HEK293 (cell line): ENCODE measurements around the gene PAQR6.

ENCODE experiments used
- CTCF ChIA-PET: fragments of 350-600 bp; formaldehyde crosslinking; extraction: SDS; loops from one replicate; lab custom pipeline; 2021; ENCODE audit warnings: antibody characterized with exemption; lab: Yijun Ruan, JAX
- POLR2A ChIA-PET: fragments of 300-600 bp; formaldehyde crosslinking; extraction: SDS; loops from one replicate; lab custom pipeline; 2020; ENCODE audit warnings: antibody characterized with exemption, inconsistent platforms; lab: Yijun Ruan, JAX
- H3K27ac ChIP-seq: fragments of 200-500 bp; sonication (Bioruptor generic); 2 replicates; pipeline ENCODE4 v1.5.1; 2014; ENCODE audit warnings: low read depth, low read length, control low read depth, inconsistent platforms; ENCODE audit errors: extremely low read depth
- H3K36me3 ChIP-seq, 2 experiments: fragments of 200-500 bp in 1 of 2; sonication (Bioruptor generic) in 1 of 2; 1 replicate in 1 of 2; 2 replicates in 1 of 2; pipeline ENCODE4 v1.5.1; 2014 to 2017; ENCODE audit warnings: inconsistent platforms in 2 of 2, low read length in 2 of 2; ENCODE audit not compliant: control insufficient read depth in 2 of 2, insufficient read depth in 1 of 2
- H3K4me1 ChIP-seq: fragments of 200-500 bp; sonication (Bioruptor generic); 2 replicates; pipeline ENCODE4 v1.5.1; 2014; ENCODE audit warnings: mild to moderate bottlenecking, low read length, inconsistent platforms; ENCODE audit not compliant: control insufficient read depth, insufficient read depth
- H3K4me3 ChIP-seq: 2 replicates; pipeline ENCODE4 v1.5.1; 2011; ENCODE audit warnings: low read depth, mild to moderate bottlenecking, control low read depth, low read length, moderate library complexity
- H3K9me3 ChIP-seq: fragments of 200-500 bp; sonication (Bioruptor generic); 2 replicates; pipeline ENCODE4 v1.5.1; 2014; ENCODE audit warnings: low read depth, low read length, inconsistent platforms; ENCODE audit not compliant: control insufficient read depth, insufficient read depth
- BCL11B ChIP-seq: fragments of 450-650 bp; formaldehyde crosslinking; IDR thresholded peaks from 2 replicates; pipeline ENCODE4 v1.5.1; 2016; ENCODE audit warnings: low read depth, missing biosample characterization, missing genetic modification characterization
- HOXD13 ChIP-seq: sonication (generic); formaldehyde crosslinking; IDR thresholded peaks from 2 replicates; pipeline ENCODE4 v1.8.0; 2022; ENCODE audit warnings: missing genetic modification reagents, borderline replicate concordance
- KLF10 ChIP-seq: fragments of 450-650 bp; IDR thresholded peaks from 2 replicates; pipeline ENCODE4 v1.5.1; 2018; ENCODE audit warnings: missing biosample characterization, mild to moderate bottlenecking, missing genetic modification characterization
- KLF16 ChIP-seq: fragments of 450-650 bp; formaldehyde crosslinking; IDR thresholded peaks from 2 replicates; pipeline ENCODE4 v1.5.1; 2017; ENCODE audit warnings: missing biosample characterization, missing genetic modification characterization
- MYNN ChIP-seq: fragments of 450-650 bp; formaldehyde crosslinking; IDR thresholded peaks from 2 replicates; pipeline ENCODE4 v1.5.1; 2016; ENCODE audit warnings: missing biosample characterization, missing genetic modification characterization, borderline replicate concordance
- SCRT2 ChIP-seq: fragments of 450-650 bp; formaldehyde crosslinking; IDR thresholded peaks from 2 replicates; pipeline ENCODE4 v1.5.1; 2016; ENCODE audit warnings: missing biosample characterization, missing genetic modification characterization
- ZBTB21 ChIP-seq: fragments of 450-650 bp; formaldehyde crosslinking; IDR thresholded peaks from 2 replicates; pipeline ENCODE4 v1.5.1; 2017; ENCODE audit warnings: missing biosample characterization, missing genetic modification characterization
- ZFHX2 ChIP-seq: fragments of 450-650 bp; formaldehyde crosslinking; conservative IDR thresholded peaks from 2 replicates; pipeline ENCODE4 v1.5.1; 2016; ENCODE audit warnings: missing biosample characterization, missing genetic modification characterization
- ZFP41 ChIP-seq: fragments of 450-650 bp; formaldehyde crosslinking; IDR thresholded peaks from 2 replicates; pipeline ENCODE4 v1.5.1; 2016; ENCODE audit warnings: missing biosample characterization, missing genetic modification characterization, borderline replicate concordance
- ZNF18 ChIP-seq: fragments of 450-650 bp; formaldehyde crosslinking; IDR thresholded peaks from 2 replicates; pipeline ENCODE4 v1.5.1; 2016; ENCODE audit warnings: missing biosample characterization, missing genetic modification characterization
- ZNF239 ChIP-seq: fragments of 450-650 bp; formaldehyde crosslinking; IDR thresholded peaks from 2 replicates; pipeline ENCODE4 v1.5.1; 2016; ENCODE audit warnings: missing biosample characterization, missing genetic modification characterization
- ZNF24 ChIP-seq: fragments of 450-650 bp; formaldehyde crosslinking; IDR thresholded peaks from 2 replicates; pipeline ENCODE4 v1.5.1; 2016; ENCODE audit warnings: missing biosample characterization, missing genetic modification characterization
- ZNF274 ChIP-seq, 2 experiments: fragments of 200-500 bp in 1 of 2; fragments of 450-650 bp in 1 of 2; sonication (Bioruptor generic) in 1 of 2; formaldehyde crosslinking in 1 of 2; IDR thresholded peaks; 2 replicates each; pipeline versions ENCODE4 v1.5.1 to v1.6.1; 2014 to 2016; ENCODE audit warnings: borderline replicate concordance in 1 of 2, inconsistent platforms in 1 of 2, low read length in 1 of 2, missing biosample characterization in 1 of 2, missing genetic modification characterization in 1 of 2
- ZNF350 ChIP-seq: fragments of 450-650 bp; formaldehyde crosslinking; IDR thresholded peaks from 2 replicates; pipeline ENCODE4 v1.5.0; 2017; ENCODE audit warnings: missing biosample characterization, mild to moderate bottlenecking, missing genetic modification characterization
- ZNF514 ChIP-seq: fragments of 450-650 bp; formaldehyde crosslinking; IDR thresholded peaks from 2 replicates; pipeline ENCODE4 v1.5.1; 2016; ENCODE audit warnings: missing biosample characterization, missing genetic modification characterization
- ZNF530 ChIP-seq: fragments of 450-650 bp; formaldehyde crosslinking; IDR thresholded peaks from 2 replicates; pipeline ENCODE4 v1.5.1; 2016; ENCODE audit warnings: low read depth, missing biosample characterization, missing genetic modification characterization
- ZNF777 ChIP-seq: fragments of 450-650 bp; formaldehyde crosslinking; IDR thresholded peaks from 2 replicates; pipeline ENCODE4 v1.5.1; 2017; ENCODE audit warnings: missing biosample characterization, missing genetic modification characterization, borderline replicate concordance
- ZNF785 ChIP-seq: fragments of 450-650 bp; formaldehyde crosslinking; IDR thresholded peaks from 2 replicates; pipeline ENCODE4 v1.5.1; 2016; ENCODE audit warnings: missing biosample characterization, missing genetic modification characterization
- ZNF791 ChIP-seq: fragments of 450-650 bp; formaldehyde crosslinking; IDR thresholded peaks from 2 replicates; pipeline ENCODE4 v1.5.1; 2016; ENCODE audit warnings: missing biosample characterization, missing genetic modification characterization
- ZNF843 ChIP-seq: fragments of 450-650 bp; formaldehyde crosslinking; IDR thresholded peaks from 2 replicates; pipeline ENCODE4 v1.5.1; 2016; ENCODE audit warnings: missing biosample characterization, missing genetic modification characterization
- TF ChIP-seq, protein P1 (sequence below): fragments of 450-650 bp; formaldehyde crosslinking; IDR thresholded peaks from 2 replicates; pipeline ENCODE4 v1.5.1; 2016; ENCODE audit warnings: missing biosample characterization, missing genetic modification characterization
- TF ChIP-seq, protein P2 (sequence below): fragments of 450-650 bp; formaldehyde crosslinking; optimal IDR thresholded peaks from 2 replicates; pipeline ENCODE3; 2016; ENCODE audit warnings: missing biosample characterization, mild to moderate bottlenecking, missing genetic modification characterization
- TF ChIP-seq, protein P3 (sequence below): fragments of 450-650 bp; formaldehyde crosslinking; IDR thresholded peaks from 2 replicates; pipeline ENCODE4 v1.5.1; 2016; ENCODE audit warnings: missing biosample characterization, missing genetic modification characterization
- TF ChIP-seq, protein P4 (sequence below): fragments of 450-650 bp; formaldehyde crosslinking; IDR thresholded peaks from 2 replicates; pipeline ENCODE4 v1.5.1; 2016; ENCODE audit warnings: missing biosample characterization, missing genetic modification characterization

The PAQR6 gene

GRCh38 chr1:156196445-156196844, 51.4 kb downstream of the PAQR6 start:
- no peak overlapping the region for H3K4me3 ChIP-seq
- ChIA-PET POLR2A (interaction anchor here (0.6 to 2.1 kb wide), 2 partner anchors 16 to 105 kb away, joined by 4 to 7 read pairs; partner anchors contain the start of gene PMF1), CTCF (interaction anchor here (1.0 to 1.4 kb wide), 2 partner anchors 17 to 105 kb away, joined by 3 to 4 read pairs; partner anchors contain the start of gene PMF1)
- no peaks in the 10 kb centered on the region for H3K9me3 ChIP-seq
- peaks cover 0 to 51% of the 10 kb centered on the region in 2 experiments; a peak in 1 of 3 replicates for H3K36me3 ChIP-seq
- no peak overlapping the region for H3K27ac ChIP-seq
- peaks cover 3% of the 10 kb centered on the region; the same call in 1 of the 2 replicates for H3K4me1 ChIP-seq
- TF ChIP-seq ZNF785 (tag by site-specific recombination): no peak
- no peak for TF ChIP-seq ZNF239 (tag by site-specific recombination)
- no peak for TF ChIP-seq MYNN (tag by site-specific recombination)
- no peak for TF ChIP-seq ZNF530
- TF ChIP-seq ZBTB21: no peak

GRCh38 chr1:156195853-156196252, 52.0 kb downstream of the PAQR6 start:
- ChIA-PET POLR2A (interaction anchor here (0.6 kb wide), 1 partner anchor 105 kb away, joined by 4 read pairs; no protein-coding TSS in a partner anchor), CTCF (no interaction called here)
- no peak overlapping the region for H3K4me3 ChIP-seq
- peaks cover 3% of the 10 kb centered on the region; the same call in 1 of the 2 replicates for H3K4me1 ChIP-seq
- H3K36me3 ChIP-seq: peaks cover 0 to 46% of the 10 kb centered on the region in 2 experiments; a peak in 1 of 3 replicates
- no peaks in the 10 kb centered on the region for H3K9me3 ChIP-seq
- no peak overlapping the region for H3K27ac ChIP-seq
- no peak for TF ChIP-seq ZFP41
- no peak for TF ChIP-seq ZNF514 (tag by site-specific recombination)
- TF ChIP-seq ZNF843: no peak
- TF ChIP-seq ZNF350 (tag by site-specific recombination): no peak
- TF ChIP-seq ZNF18: no peak
- no peak for TF ChIP-seq KLF10 (tag by site-specific recombination)
- no peak for TF ChIP-seq SCRT2

- H3K27ac ChIP-seq: peak overlapping the region; percentile 50; the same call in 1 of the 2 replicates
- H3K4me1 ChIP-seq: peaks cover 3% of the 10 kb centered on the region; the same call in 1 of the 2 replicates
- CTCF ChIA-PET: interaction anchor here (1.1 to 1.5 kb wide), 2 partner anchors 9 to 31 kb away, joined by 4 to 7 read pairs; no protein-coding TSS in a partner anchor
- POLR2A ChIA-PET: interaction anchor here (0.6 to 2.4 kb wide), 8 partner anchors 9 to 112 kb away, joined by 3 to 49 read pairs (median 3); partner anchors contain the start of genes LMNA and PMF1
- peaks cover 0 to 32% of the 10 kb centered on the region in 2 experiments; a peak in 1 of 3 replicates for H3K36me3 ChIP-seq
- H3K4me3 ChIP-seq: peak overlapping the region; percentile 80
- no peaks in the 10 kb centered on the region for H3K9me3 ChIP-seq
- TF ChIP-seq HOXD13 (no peak), KLF16 (tag by site-specific recombination) (0 out of 2 replicates have a peak, but pooled peaks have one; percentile 49), ZFHX2 (tag by site-specific recombination) (0 out of 2 replicates have a peak, but pooled peaks have one; percentile 4), ZNF791 (no peak), ZNF274 (IDR thresholded peaks at IDR 0.05; ENCODE audit: low read length) (no peak), ZNF274 (tag by site-specific recombination; IDR thresholded peaks at IDR 0.05; ENCODE audit: borderline replicate concordance) (no peak), ZNF777 (tag by site-specific recombination) (0 out of 2 replicates have a peak, but pooled peaks have one; percentile 31), BCL11B (tag by site-specific recombination) (no peak), ZNF24 (tag by site-specific recombination) (0 out of 2 replicates have a peak, but pooled peaks have one; percentile 33)
- TF ChIP-seq, protein P1, sequence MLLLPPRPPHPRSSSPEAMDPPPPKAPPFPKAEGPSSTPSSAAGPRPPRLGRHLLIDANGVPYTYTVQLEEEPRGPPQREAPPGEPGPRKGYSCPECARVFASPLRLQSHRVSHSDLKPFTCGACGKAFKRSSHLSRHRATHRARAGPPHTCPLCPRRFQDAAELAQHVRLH (tag by site-specific recombination): 0 out of 2 replicates have a peak, but pooled peaks have one; percentile 3
- TF ChIP-seq, protein P2, sequence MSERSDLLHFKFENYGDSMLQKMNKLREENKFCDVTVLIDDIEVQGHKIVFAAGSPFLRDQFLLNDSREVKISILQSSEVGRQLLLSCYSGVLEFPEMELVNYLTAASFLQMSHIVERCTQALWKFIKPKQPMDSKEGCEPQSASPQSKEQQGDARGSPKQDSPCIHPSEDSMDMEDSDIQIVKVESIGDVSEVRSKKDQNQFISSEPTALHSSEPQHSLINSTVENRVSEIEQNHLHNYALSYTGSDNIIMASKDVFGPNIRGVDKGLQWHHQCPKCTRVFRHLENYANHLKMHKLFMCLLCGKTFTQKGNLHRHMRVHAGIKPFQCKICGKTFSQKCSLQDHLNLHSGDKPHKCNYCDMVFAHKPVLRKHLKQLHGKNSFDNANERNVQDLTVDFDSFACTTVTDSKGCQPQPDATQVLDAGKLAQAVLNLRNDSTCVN: no peak
- TF ChIP-seq, protein P3, sequence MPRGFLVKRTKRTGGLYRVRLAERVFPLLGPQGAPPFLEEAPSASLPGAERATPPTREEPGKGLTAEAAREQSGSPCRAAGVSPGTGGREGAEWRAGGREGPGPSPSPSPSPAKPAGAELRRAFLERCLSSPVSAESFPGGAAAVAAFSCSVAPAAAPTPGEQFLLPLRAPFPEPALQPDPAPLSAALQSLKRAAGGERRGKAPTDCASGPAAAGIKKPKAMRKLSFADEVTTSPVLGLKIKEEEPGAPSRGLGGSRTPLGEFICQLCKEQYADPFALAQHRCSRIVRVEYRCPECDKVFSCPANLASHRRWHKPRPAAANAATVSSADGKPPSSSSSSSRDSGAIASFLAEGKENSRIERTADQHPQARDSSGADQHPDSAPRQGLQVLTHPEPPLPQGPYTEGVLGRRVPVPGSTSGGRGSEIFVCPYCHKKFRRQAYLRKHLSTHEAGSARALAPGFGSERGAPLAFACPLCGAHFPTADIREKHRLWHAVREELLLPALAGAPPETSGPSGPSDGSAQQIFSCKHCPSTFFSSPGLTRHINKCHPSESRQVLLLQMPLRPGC (tag by site-specific recombination): no peak
- TF ChIP-seq, protein P4, sequence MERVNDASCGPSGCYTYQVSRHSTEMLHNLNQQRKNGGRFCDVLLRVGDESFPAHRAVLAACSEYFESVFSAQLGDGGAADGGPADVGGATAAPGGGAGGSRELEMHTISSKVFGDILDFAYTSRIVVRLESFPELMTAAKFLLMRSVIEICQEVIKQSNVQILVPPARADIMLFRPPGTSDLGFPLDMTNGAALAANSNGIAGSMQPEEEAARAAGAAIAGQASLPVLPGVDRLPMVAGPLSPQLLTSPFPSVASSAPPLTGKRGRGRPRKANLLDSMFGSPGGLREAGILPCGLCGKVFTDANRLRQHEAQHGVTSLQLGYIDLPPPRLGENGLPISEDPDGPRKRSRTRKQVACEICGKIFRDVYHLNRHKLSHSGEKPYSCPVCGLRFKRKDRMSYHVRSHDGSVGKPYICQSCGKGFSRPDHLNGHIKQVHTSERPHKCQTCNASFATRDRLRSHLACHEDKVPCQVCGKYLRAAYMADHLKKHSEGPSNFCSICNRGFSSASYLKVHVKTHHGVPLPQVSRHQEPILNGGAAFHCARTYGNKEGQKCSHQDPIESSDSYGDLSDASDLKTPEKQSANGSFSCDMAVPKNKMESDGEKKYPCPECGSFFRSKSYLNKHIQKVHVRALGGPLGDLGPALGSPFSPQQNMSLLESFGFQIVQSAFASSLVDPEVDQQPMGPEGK (tag by site-specific recombination): no peak; the same call in 1 of the 2 replicates
Measured at GRCh38 chr1:156194300-156194652, 53.6 kb downstream of the PAQR6 start.
